HCT116 (cell line): ENCODE measurements around the gene DHX40. TPM values are rescaled to one million over a fixed set of nuclear protein-coding genes. Genes with fewer than 3 reads are reported as not detected.

Experiments used
- ATAC-seq: fragments of 200-7000 bp; cut with Tn5 transposase; 2 replicates; pipeline ENCODE4 v1.9.1; 2020; ENCODE audit warnings: mild to moderate bottlenecking, moderate library complexity
- BruUV-seq: library from RNA; stranded (reverse); fragments of 400-500 nt; replicated peaks from 2 replicates; lab custom pipeline; 2021; lab: Mats Ljungman, UMichigan
- CTCF ChIA-PET: fragments of 300-600 bp; sonication (Branson Sonifier 250); formaldehyde crosslinking; loops from one replicate; lab custom pipeline; 2021; ENCODE audit warnings: antibody characterized with exemption; lab: Charles Lee
- POLR2A ChIA-PET: fragments of 300-600, 350-600 bp; sonication (Branson Sonifier 250); formaldehyde crosslinking; loops from one replicate; lab custom pipeline; 2021; ENCODE audit warnings: antibody characterized with exemption; lab: Charles Lee
- RAD21 ChIA-PET, 2 experiments: fragments of 300-600 bp; sonication (Branson Sonifier 250); formaldehyde crosslinking; loops; one replicate each; lab custom pipeline; 2023; ENCODE audit warnings: low total read pairs in 2 of 2; ENCODE audit not compliant: uncharacterized antibody in 2 of 2, unreplicated experiment in 2 of 2, low non-redundant PET in 1 of 2; lab: Charles Lee
- DNase-seq: peaks from one replicate; pipeline ENCODE4 v3.0.0-alpha.2; 2010; ENCODE audit warnings: low read depth, low spot score
- H2AFZ ChIP-seq: fragments of 200-600 bp; shearing (Covaris generic), sonication (generic); 2 replicates; pipeline ENCODE4 v1.6.1; 2017; ENCODE audit warnings: low read depth, mixed run types, mixed read lengths, antibody characterized with exemption, low read length; ENCODE audit not compliant: poor library complexity, severe bottlenecking
- H3K27ac ChIP-seq: 2 replicates; pipeline ENCODE4 v1.5.1; 2012; ENCODE audit warnings: low read depth, low read length
- H3K27me3 ChIP-seq: fragments of 200-600 bp; sonication (generic); 2 replicates; pipeline ENCODE4 v1.6.1; 2016; ENCODE audit warnings: mixed run types, low read length, mixed read lengths; ENCODE audit not compliant: insufficient read depth
- H3K36me3 ChIP-seq, 2 experiments: fragments of 200-500 bp in 1 of 2; fragments of 200-600 bp in 1 of 2; sonication (Bioruptor generic) in 1 of 2; sonication (generic) in 1 of 2; 2 replicates each; pipeline versions ENCODE4 v1.5.1 to v1.6.1; 2014 to 2016; ENCODE audit warnings: low read length in 2 of 2, inconsistent platforms in 1 of 2, mixed read lengths in 1 of 2, mixed run types in 1 of 2; ENCODE audit not compliant: insufficient read depth in 2 of 2, control insufficient read depth in 1 of 2
- H3K4me1 ChIP-seq, 2 experiments: fragments of 200-600 bp in 1 of 2; sonication (generic) in 1 of 2; 2 replicates each; pipeline versions ENCODE4 v1.5.1 to v1.6.1; 2012 to 2017; ENCODE audit warnings: low read length in 2 of 2, inconsistent platforms in 1 of 2, mild to moderate bottlenecking in 1 of 2, mixed read lengths in 1 of 2, mixed run types in 1 of 2, moderate library complexity in 1 of 2; ENCODE audit not compliant: insufficient read depth in 2 of 2, control insufficient read depth in 1 of 2
- H3K4me2 ChIP-seq: fragments of 200-600 bp; sonication (generic); 2 replicates; pipeline ENCODE4 v1.6.1; 2017; ENCODE audit warnings: mixed run types, low read length, mixed read lengths
- H3K4me3 ChIP-seq, 2 experiments: fragments of 200-600 bp in 1 of 2; sonication (generic) in 1 of 2; replicated peaks in 1 of 2; 2 replicates each; pipeline ENCODE4 v1.5.1; 2011 to 2016; ENCODE audit warnings: low read length in 2 of 2, control low read depth in 1 of 2, low read depth in 1 of 2, mild to moderate bottlenecking in 1 of 2, mixed read lengths in 1 of 2, mixed run types in 1 of 2
- H3K79me2 ChIP-seq: fragments of 200-600 bp; sonication (generic); 2 replicates; pipeline ENCODE4 v1.6.1; 2017; ENCODE audit warnings: mild to moderate bottlenecking, mixed run types, low read length, moderate library complexity, mixed read lengths; ENCODE audit not compliant: insufficient read depth
- H3K9ac ChIP-seq: fragments of 200-600 bp; sonication (generic); 2 replicates; pipeline ENCODE4 v1.6.1; 2016; ENCODE audit warnings: low read length, mixed read lengths
- H3K9me2 ChIP-seq: fragments of 200-600 bp; sonication (generic), shearing (Covaris generic); 2 replicates; pipeline ENCODE4 v1.6.1; 2017; ENCODE audit warnings: mixed run types, mild to moderate bottlenecking, moderate library complexity; ENCODE audit not compliant: insufficient read depth
- H3K9me3 ChIP-seq, 2 experiments: fragments of 200-500 bp in 1 of 2; fragments of 200-600 bp in 1 of 2; sonication (Bioruptor generic) in 1 of 2; sonication (generic) in 1 of 2; 2 replicates each; pipeline ENCODE4 v1.6.1; 2014 to 2017; ENCODE audit warnings: low read length in 2 of 2, mixed read lengths in 2 of 2, inconsistent platforms in 1 of 2, low read depth in 1 of 2, mild to moderate bottlenecking in 1 of 2, mixed run types in 1 of 2, moderate library complexity in 1 of 2; ENCODE audit not compliant: control insufficient read depth in 1 of 2, insufficient read depth in 1 of 2
- H4K20me1 ChIP-seq: fragments of 200-600 bp; sonication (generic), shearing (Covaris generic); 2 replicates; pipeline ENCODE4 v1.6.1; 2017; ENCODE audit warnings: mixed run types, mild to moderate bottlenecking, moderate library complexity; ENCODE audit not compliant: insufficient read depth
- CBX3 ChIP-seq: IDR thresholded peaks from 2 replicates; pipeline ENCODE4 v1.6.1; 2012; ENCODE audit warnings: low read depth
- CEBPB ChIP-seq: IDR thresholded peaks from 2 replicates; pipeline ENCODE4 v1.6.1; 2012; ENCODE audit warnings: low read depth
- ELF1 ChIP-seq: IDR thresholded peaks from 2 replicates; pipeline ENCODE4 v1.6.1; 2012; ENCODE audit warnings: low read depth, borderline replicate concordance
- EZH2 ChIP-seq: fragments of 200-600 bp; sonication (generic); IDR thresholded peaks from 2 replicates; pipeline ENCODE4 v1.6.1; 2017; ENCODE audit warnings: antibody characterized with exemption, mixed run types
- POLR2A ChIP-seq: IDR thresholded peaks from 2 replicates; pipeline ENCODE4 v1.7.0; 2011; ENCODE audit warnings: borderline replicate concordance; ENCODE audit not compliant: insufficient read depth, insufficient read length; ENCODE audit errors: extremely low read depth
- RAD21 ChIP-seq: IDR thresholded peaks from 2 replicates; pipeline ENCODE4 v1.6.1; 2012; ENCODE audit warnings: low read depth, mild to moderate bottlenecking
- SP1 ChIP-seq: IDR thresholded peaks from 2 replicates; pipeline ENCODE4 v1.6.1; 2012; ENCODE audit warnings: low read depth
- YY1 ChIP-seq: IDR thresholded peaks from 2 replicates; pipeline ENCODE4 v1.6.1; 2011; ENCODE audit warnings: low read length, low read depth, moderate library complexity, mild to moderate bottlenecking; ENCODE audit not compliant: insufficient replicate concordance; ENCODE audit errors: extremely low read depth
- ZBTB33 ChIP-seq: IDR thresholded peaks from 2 replicates; pipeline ENCODE4 v1.6.1; 2011; ENCODE audit warnings: mild to moderate bottlenecking, low read length, moderate library complexity; ENCODE audit not compliant: insufficient replicate concordance; ENCODE audit errors: extremely low read depth
- ZNF274 ChIP-seq: fragments of 200-500 bp; sonication (Bioruptor generic); IDR thresholded peaks from 2 replicates; pipeline ENCODE4 v1.6.1; 2014; ENCODE audit warnings: mild to moderate bottlenecking, low read depth, low read length, inconsistent platforms
- intact Hi-C: fragments of 100-400 bp; cut with micrococcal nuclease; formaldehyde crosslinking; loops from 2 replicates; pipeline ENCODE4 v1.10.0; 2022
- total RNA-seq: library from RNA; stranded (reverse); gene quantifications from one replicate; pipeline ENCODE4 v1.2.1, GENCODE V29; 2021; ENCODE audit not compliant: unreplicated experiment
- TF ChIP-seq, protein P1 (sequence below), 3 experiments: fragments of 200-600 bp in 1 of 3; sonication (generic) in 1 of 3; IDR thresholded peaks in 2 of 3; conservative IDR thresholded peaks in 1 of 3; 2 replicates each; pipeline ENCODE4 v1.5.1; 2012 to 2017; ENCODE audit warnings: low read depth in 2 of 3, low read length in 2 of 3, antibody characterized with exemption in 1 of 3, borderline replicate concordance in 1 of 3, control low read depth in 1 of 3, mild to moderate bottlenecking in 1 of 3, mixed read lengths in 1 of 3, mixed run types in 1 of 3, moderate library complexity in 1 of 3; ENCODE audit not compliant: insufficient read depth in 1 of 3

DHX40 gene
- total RNA-seq, 1 experiment from 2014 or later, result 58.7 TPM

DNA sequence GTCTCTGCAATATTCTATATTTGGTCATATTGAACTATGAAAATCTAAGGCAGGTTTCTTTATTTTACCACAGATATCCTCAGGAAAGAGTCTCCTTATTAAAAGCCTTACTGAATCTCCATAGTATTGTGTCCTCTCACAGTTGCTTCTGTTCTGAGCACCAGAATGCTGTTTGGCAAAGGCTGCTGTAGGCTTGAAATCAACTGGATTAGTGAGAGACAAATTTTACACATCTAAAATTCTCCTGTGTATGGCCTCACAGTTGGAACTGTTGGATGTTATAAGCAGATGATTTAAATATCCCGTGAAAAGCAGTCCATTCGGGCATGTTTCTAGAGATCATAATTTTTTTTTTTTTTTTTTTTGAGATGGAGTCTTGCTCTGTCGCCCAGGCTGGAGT is 63.8 kb downstream of the DHX40 start:
- RAD21 ChIA-PET, result no interaction called here
- Histone ChIP-seq H3K9me2 (no peaks in the 10 kb centered on the region), H3K9me3 (no peaks in the 10 kb centered on the region), H3K4me3 (no peak overlapping the region), H4K20me1 (peaks cover 69% of the 10 kb centered on the region), H3K27ac (no peak overlapping the region), H3K79me2 (peaks cover 100% of the 10 kb centered on the region), H3K36me3 (peaks cover 0 to 17% of the 10 kb centered on the region in 2 experiments; a peak in 1 of 4 replicates), H3K4me2 (no peak overlapping the region), H2AFZ (no peak overlapping the region), H3K4me1 (no peaks in the 10 kb centered on the region), H3K9ac (no peak overlapping the region)
- intact Hi-C loops, result no loop called here
- ATAC-seq, result no peak
- no peak for DNase-seq
- POLR2A ChIA-PET, result interaction anchor here (0.7 kb wide), 1 partner anchor 10 kb away, joined by 3 read pairs; the partner anchor contains the start of gene CLTC
- no TSS peak for BruUV-seq
- CTCF ChIA-PET, result no interaction called here
- TF ChIP-seq, protein P1, sequence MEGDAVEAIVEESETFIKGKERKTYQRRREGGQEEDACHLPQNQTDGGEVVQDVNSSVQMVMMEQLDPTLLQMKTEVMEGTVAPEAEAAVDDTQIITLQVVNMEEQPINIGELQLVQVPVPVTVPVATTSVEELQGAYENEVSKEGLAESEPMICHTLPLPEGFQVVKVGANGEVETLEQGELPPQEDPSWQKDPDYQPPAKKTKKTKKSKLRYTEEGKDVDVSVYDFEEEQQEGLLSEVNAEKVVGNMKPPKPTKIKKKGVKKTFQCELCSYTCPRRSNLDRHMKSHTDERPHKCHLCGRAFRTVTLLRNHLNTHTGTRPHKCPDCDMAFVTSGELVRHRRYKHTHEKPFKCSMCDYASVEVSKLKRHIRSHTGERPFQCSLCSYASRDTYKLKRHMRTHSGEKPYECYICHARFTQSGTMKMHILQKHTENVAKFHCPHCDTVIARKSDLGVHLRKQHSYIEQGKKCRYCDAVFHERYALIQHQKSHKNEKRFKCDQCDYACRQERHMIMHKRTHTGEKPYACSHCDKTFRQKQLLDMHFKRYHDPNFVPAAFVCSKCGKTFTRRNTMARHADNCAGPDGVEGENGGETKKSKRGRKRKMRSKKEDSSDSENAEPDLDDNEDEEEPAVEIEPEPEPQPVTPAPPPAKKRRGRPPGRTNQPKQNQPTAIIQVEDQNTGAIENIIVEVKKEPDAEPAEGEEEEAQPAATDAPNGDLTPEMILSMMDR (IDR thresholded peaks at IDR 0.05 in 2 of 3, conservative IDR thresholded peaks at IDR 0.05 in 1 of 3; ENCODE audit: borderline replicate concordance in 1 of 3, insufficient read depth in 1 of 3, low read depth in 2 of 3, low read length in 2 of 3), result no peak
- TF ChIP-seq SP1, result no peak
- no peak for TF ChIP-seq CEBPB
- no peak for TF ChIP-seq POLR2A
- no peak for TF ChIP-seq EZH2
- no peak for TF ChIP-seq CBX3
- no peak for TF ChIP-seq ZBTB33
- TF ChIP-seq ZNF274, result no peak
- no peak for TF ChIP-seq RAD21
- no peak for TF ChIP-seq YY1
- TF ChIP-seq ELF1, result no peak
- TF ChIP-seq, all 23 proteins: peak for 0
- H3K27me3 ChIP-seq, result no peaks in the 10 kb centered on the region
